Liver (tissue), 9 donors: ENCODE data around the gene KPNB1. TPM values are rescaled to one million over a fixed set of nuclear protein-coding genes. Genes with fewer than 3 reads are reported as not detected.
A peak's percentile ranks its signal among the peaks of the same experiment; 100 is the strongest.

ENCODE experiments used
- DNase-seq: peaks from one replicate; pipeline ENCODE4 v3.0.0-alpha.2; 2017; ENCODE audit warnings: low spot score
- H3K27ac ChIP-seq, 2 donors: one replicate each; pipeline ENCODE4 v1.7.0; 2013; ENCODE audit warnings: inconsistent platforms in 2 of 2, low read length in 2 of 2, control low read depth in 1 of 2, low read depth in 1 of 2, mild to moderate bottlenecking in 1 of 2
- H3K27me3 ChIP-seq, 4 donors: one replicate each; pipeline versions ENCODE4 v1.6.1 to v1.7.0; 2013; ENCODE audit warnings: low read length in 3 of 4, inconsistent platforms in 1 of 4, mild to moderate bottlenecking in 1 of 4, moderate library complexity in 1 of 4; ENCODE audit not compliant: control insufficient read depth in 4 of 4, insufficient read depth in 4 of 4
- H3K36me3 ChIP-seq, 4 donors: one replicate each; pipeline versions ENCODE4 v1.6.1 to v1.7.0; 2013; ENCODE audit warnings: low read length in 3 of 4, mild to moderate bottlenecking in 3 of 4, low read depth in 1 of 4, moderate library complexity in 1 of 4; ENCODE audit not compliant: control insufficient read depth in 4 of 4, insufficient read depth in 3 of 4
- H3K4me1 ChIP-seq, 4 donors: one replicate each; pipeline versions ENCODE4 v1.6.1 to v1.7.0; 2013; ENCODE audit warnings: low read length in 3 of 4, mild to moderate bottlenecking in 3 of 4, moderate library complexity in 1 of 4; ENCODE audit not compliant: control insufficient read depth in 4 of 4, insufficient read depth in 4 of 4
- H3K4me3 ChIP-seq, 3 donors: one replicate each; pipeline versions ENCODE4 v1.6.1 to v1.7.0; 2013; ENCODE audit warnings: low read length in 3 of 3, control low read depth in 1 of 3, low read depth in 1 of 3, mild to moderate bottlenecking in 1 of 3
- H3K9ac ChIP-seq, 2 donors: one replicate each; pipeline ENCODE4 v1.7.0; 2013; ENCODE audit warnings: low read length in 2 of 2, mild to moderate bottlenecking in 2 of 2, moderate library complexity in 2 of 2, control low read depth in 1 of 2, low read depth in 1 of 2
- H3K9me3 ChIP-seq, 4 donors: one replicate each; pipeline versions ENCODE4 v1.6.1 to v1.7.0; 2013; ENCODE audit warnings: low read length in 3 of 4; ENCODE audit not compliant: control insufficient read depth in 4 of 4
- CTCF ChIP-seq: fragments of 150-350 bp; IDR thresholded peaks from 2 replicates; pipeline ENCODE4 v1.5.1; 2017; ENCODE audit warnings: improper control_type of control experiment, low read depth, low read length; ENCODE audit not compliant: missing input control
- EGR1 ChIP-seq, 2 donors: IDR thresholded peaks; 2 replicates each; pipeline ENCODE4 v1.6.1; 2016 to 2018; ENCODE audit warnings: antibody characterized with exemption in 2 of 2, low read depth in 2 of 2
- GABPA ChIP-seq, 2 donors: IDR thresholded peaks in 1 of 2; conservative IDR thresholded peaks in 1 of 2; 2 replicates each; pipeline ENCODE4 v1.6.1; 2016; ENCODE audit warnings: antibody characterized with exemption in 2 of 2, mild to moderate bottlenecking in 1 of 2, moderate library complexity in 1 of 2
- HNF4A ChIP-seq, 2 donors: conservative IDR thresholded peaks; 2 replicates each; pipeline ENCODE4 v1.6.1; 2016; ENCODE audit warnings: antibody characterized with exemption in 2 of 2, mild to moderate bottlenecking in 2 of 2
- NR2F2 ChIP-seq: IDR thresholded peaks from 2 replicates; pipeline ENCODE4 v1.6.1; 2016; ENCODE audit warnings: antibody characterized with exemption
- RAD21 ChIP-seq, 2 donors: IDR thresholded peaks; 2 replicates each; pipeline ENCODE4 v1.6.1; 2016; ENCODE audit warnings: antibody characterized with exemption in 2 of 2, mild to moderate bottlenecking in 2 of 2
- SP1 ChIP-seq: IDR thresholded peaks from 2 replicates; pipeline ENCODE4 v1.6.1; 2018; ENCODE audit warnings: antibody characterized with exemption, mild to moderate bottlenecking
- TAF1 ChIP-seq: conservative IDR thresholded peaks from 2 replicates; pipeline ENCODE4 v1.6.1; 2016; ENCODE audit warnings: antibody characterized with exemption, mild to moderate bottlenecking
- YY1 ChIP-seq: IDR thresholded peaks from 2 replicates; pipeline ENCODE4 v1.6.1; 2016; ENCODE audit warnings: antibody characterized with exemption, mild to moderate bottlenecking
- ZBTB33 ChIP-seq: IDR thresholded peaks from 2 replicates; pipeline ENCODE4 v1.6.1; 2016; ENCODE audit warnings: antibody characterized with exemption
- WGBS: extraction: QIAGEN DNeasy Blood & Tissue Kit; methylation state at CpG from one replicate; pipeline ENCODE4 v1.1.7; 2013; 5-methylcytosine and 5-hydroxymethylcytosine counted together
- polyA plus RNA-seq, 2 donors: library from polyadenylated mRNA; stranded (reverse) in 1 of 2; unstranded in 1 of 2; fragments of 200-250 nt in 1 of 2; fragments of >200 nt in 1 of 2; fragmentation: Nextera tagmentation in 1 of 2; extraction: Ambion mirVana in 1 of 2; gene quantifications; one replicate each; pipeline versions ENCODE4 v1.2.1 to v1.2.3, GENCODE V29; 2013 to 2015
- total RNA-seq, 2 donors: library from RNA; depleted of rRNA; stranded (reverse); fragments of >200 nt; gene quantifications; one replicate each; pipeline ENCODE4 v1.2.3, GENCODE V29; 2014
- TF ChIP-seq, protein P1 (sequence below): IDR thresholded peaks from 2 replicates; pipeline ENCODE4 v1.6.1; 2016; ENCODE audit warnings: antibody characterized with exemption, mild to moderate bottlenecking
- TF ChIP-seq, protein P2 (sequence below): IDR thresholded peaks from 2 replicates; pipeline ENCODE4 v1.6.1; 2016; ENCODE audit warnings: antibody characterized with exemption
- TF ChIP-seq, protein P3 (sequence below): IDR thresholded peaks from 2 replicates; pipeline ENCODE4 v1.6.1; 2016; ENCODE audit warnings: antibody characterized with exemption
- donor health status: healthy.
- donor health status: healthy.
- donor health status: healthy.
- donor health status: healthy.
- donor health status: healthy.

Gene KPNB1
- total and polyA plus RNA-seq, 4 donors, result 27.6 to 114 (median 75.0) TPM

DNA sequence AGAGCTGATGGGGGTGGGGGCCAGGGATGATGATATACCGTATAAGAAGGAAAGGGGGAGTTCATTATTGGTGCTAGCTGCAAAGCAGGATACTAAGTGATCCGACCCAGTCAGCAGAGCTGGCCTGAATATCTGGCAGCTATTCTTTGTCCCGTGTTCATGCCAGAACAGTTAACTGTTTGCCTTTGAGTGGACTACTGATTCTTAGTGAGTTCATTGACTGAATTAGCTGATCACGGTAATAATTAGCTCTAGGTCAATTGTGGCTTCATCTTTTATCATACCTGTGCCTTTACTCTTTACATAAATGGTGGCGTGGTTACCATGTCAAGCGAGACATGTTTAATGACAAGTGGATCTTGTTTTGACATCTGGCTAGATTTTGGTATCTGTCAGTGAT lies 5.3 kb downstream of the KPNB1 start (continued):
- TF ChIP-seq, protein P1, sequence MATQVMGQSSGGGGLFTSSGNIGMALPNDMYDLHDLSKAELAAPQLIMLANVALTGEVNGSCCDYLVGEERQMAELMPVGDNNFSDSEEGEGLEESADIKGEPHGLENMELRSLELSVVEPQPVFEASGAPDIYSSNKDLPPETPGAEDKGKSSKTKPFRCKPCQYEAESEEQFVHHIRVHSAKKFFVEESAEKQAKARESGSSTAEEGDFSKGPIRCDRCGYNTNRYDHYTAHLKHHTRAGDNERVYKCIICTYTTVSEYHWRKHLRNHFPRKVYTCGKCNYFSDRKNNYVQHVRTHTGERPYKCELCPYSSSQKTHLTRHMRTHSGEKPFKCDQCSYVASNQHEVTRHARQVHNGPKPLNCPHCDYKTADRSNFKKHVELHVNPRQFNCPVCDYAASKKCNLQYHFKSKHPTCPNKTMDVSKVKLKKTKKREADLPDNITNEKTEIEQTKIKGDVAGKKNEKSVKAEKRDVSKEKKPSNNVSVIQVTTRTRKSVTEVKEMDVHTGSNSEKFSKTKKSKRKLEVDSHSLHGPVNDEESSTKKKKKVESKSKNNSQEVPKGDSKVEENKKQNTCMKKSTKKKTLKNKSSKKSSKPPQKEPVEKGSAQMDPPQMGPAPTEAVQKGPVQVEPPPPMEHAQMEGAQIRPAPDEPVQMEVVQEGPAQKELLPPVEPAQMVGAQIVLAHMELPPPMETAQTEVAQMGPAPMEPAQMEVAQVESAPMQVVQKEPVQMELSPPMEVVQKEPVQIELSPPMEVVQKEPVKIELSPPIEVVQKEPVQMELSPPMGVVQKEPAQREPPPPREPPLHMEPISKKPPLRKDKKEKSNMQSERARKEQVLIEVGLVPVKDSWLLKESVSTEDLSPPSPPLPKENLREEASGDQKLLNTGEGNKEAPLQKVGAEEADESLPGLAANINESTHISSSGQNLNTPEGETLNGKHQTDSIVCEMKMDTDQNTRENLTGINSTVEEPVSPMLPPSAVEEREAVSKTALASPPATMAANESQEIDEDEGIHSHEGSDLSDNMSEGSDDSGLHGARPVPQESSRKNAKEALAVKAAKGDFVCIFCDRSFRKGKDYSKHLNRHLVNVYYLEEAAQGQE, result peak; percentile 43
- no peak for TF ChIP-seq CTCF

DNA sequence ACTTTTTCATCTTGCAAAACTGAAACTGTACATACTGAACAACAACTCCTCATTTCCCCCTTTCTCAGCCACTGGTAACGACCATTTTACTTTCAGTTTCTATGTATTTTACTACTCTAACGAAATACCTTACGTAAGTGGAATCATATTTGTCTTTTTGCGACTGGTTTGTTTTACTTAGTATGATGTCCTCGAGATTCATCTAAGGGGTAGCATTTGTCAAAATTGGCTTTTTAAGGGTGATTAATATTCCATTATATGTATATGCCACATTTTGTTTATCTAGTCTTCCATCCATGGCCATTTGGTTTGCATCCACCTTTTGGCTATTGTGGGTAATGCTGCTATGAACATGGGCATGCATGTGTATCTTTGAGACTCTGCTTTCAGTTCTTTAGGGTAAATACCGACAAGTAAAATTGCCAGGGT lies 10.4 kb downstream of the KPNB1 start:
- Histone ChIP-seq H3K9me3 (no peaks in the 10 kb centered on the region), H3K9ac (no peak overlapping the region), H3K36me3 (peaks cover 31 to 78% (median 64%) of the 10 kb centered on the region in 4 donors), H3K4me1 (peaks cover 2 to 12% (median 9%) of the 10 kb centered on the region in 4 donors), H3K27ac (peak overlapping the region; percentile 36 to 57), H3K27me3 (no peaks in the 10 kb centered on the region), H3K4me3 (no peak overlapping the region)
- WGBS, result 26% methylated on average over 6 of the region's 6 CpGs
- TF ChIP-seq SP1 (no peak), TAF1 (no peak), ZBTB33 (no peak), HNF4A (conservative IDR thresholded peaks at IDR 0.05) (no peak), RAD21 (IDR thresholded peaks at IDR 0.05) (no peak), NR2F2 (no peak), GABPA (IDR thresholded peaks at IDR 0.05 in 1 of 2, conservative IDR thresholded peaks at IDR 0.05 in 1 of 2) (no peak), EGR1 (IDR thresholded peaks at IDR 0.05; ENCODE audit: low read depth in 2 of 2) (no peak), YY1 (no peak)
- TF ChIP-seq, protein P1, result no peak
- TF ChIP-seq, protein P2, sequence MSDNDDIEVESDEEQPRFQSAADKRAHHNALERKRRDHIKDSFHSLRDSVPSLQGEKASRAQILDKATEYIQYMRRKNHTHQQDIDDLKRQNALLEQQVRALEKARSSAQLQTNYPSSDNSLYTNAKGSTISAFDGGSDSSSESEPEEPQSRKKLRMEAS, result no peak
- TF ChIP-seq, protein P3, sequence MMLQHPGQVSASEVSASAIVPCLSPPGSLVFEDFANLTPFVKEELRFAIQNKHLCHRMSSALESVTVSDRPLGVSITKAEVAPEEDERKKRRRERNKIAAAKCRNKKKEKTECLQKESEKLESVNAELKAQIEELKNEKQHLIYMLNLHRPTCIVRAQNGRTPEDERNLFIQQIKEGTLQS, result no peak
- DNase-seq, result no peak
